HepG2 (cell line): Measurements from ENCODE around the gene ZBTB45. TPM values are rescaled to one million over a fixed set of nuclear protein-coding genes. Genes with fewer than 3 reads are reported as not detected.

Experiments
- ESRRA ChIP-seq: sonication (generic); formaldehyde crosslinking; IDR thresholded peaks from 2 replicates; pipeline ENCODE4 v1.5.1; 2020; ENCODE audit warnings: mild to moderate bottlenecking, low read depth, missing genetic modification reagents
- KDM5B ChIP-seq: sonication (generic); formaldehyde crosslinking; IDR thresholded peaks from 2 replicates; pipeline ENCODE4 v1.4.0; 2020; ENCODE audit warnings: missing genetic modification reagents, mild to moderate bottlenecking, borderline replicate concordance
- MTA1 ChIP-seq: sonication (generic); formaldehyde crosslinking; IDR thresholded peaks from 2 replicates; pipeline ENCODE4 v1.4.0; 2020; ENCODE audit warnings: missing genetic modification reagents, mild to moderate bottlenecking, borderline replicate concordance
- PHF21A ChIP-seq: sonication (generic); formaldehyde crosslinking; IDR thresholded peaks from 2 replicates; pipeline ENCODE4 v1.5.0; 2020; ENCODE audit warnings: mild to moderate bottlenecking, missing genetic modification reagents
- PHF8 ChIP-seq: sonication (generic); formaldehyde crosslinking; IDR thresholded peaks from 2 replicates; pipeline ENCODE4 v1.5.0; 2020; ENCODE audit warnings: missing genetic modification reagents
- POLR2A ChIP-seq, 2 experiments: IDR thresholded peaks; 2 replicates each; pipeline ENCODE4 v1.6.1; 2011; ENCODE audit warnings: low read depth in 2 of 2, low read length in 2 of 2, mild to moderate bottlenecking in 1 of 2, moderate library complexity in 1 of 2; ENCODE audit not compliant: insufficient read depth in 1 of 2
- RNF2 ChIP-seq: fragments of 450-650 bp; conservative IDR thresholded peaks from 2 replicates; pipeline ENCODE4 v1.6.1; 2016; ENCODE audit warnings: low read depth
- SAP130 ChIP-seq: IDR thresholded peaks from 2 replicates; pipeline ENCODE4 v1.6.1; 2016; ENCODE audit warnings: low read depth
- YY1 ChIP-seq: IDR thresholded peaks from 2 replicates; pipeline ENCODE4 v1.6.1; 2011; ENCODE audit warnings: low read length, low read depth, moderate library complexity, mild to moderate bottlenecking; ENCODE audit not compliant: insufficient read depth, insufficient replicate concordance
- ZIK1 ChIP-seq: sonication (generic); formaldehyde crosslinking; IDR thresholded peaks from 2 replicates; pipeline ENCODE4 v1.5.0; 2020; ENCODE audit warnings: mild to moderate bottlenecking, low read depth, missing genetic modification reagents, borderline replicate concordance
- ZNF333 ChIP-seq: sonication (generic); formaldehyde crosslinking; IDR thresholded peaks from 2 replicates; pipeline ENCODE4 v1.4.0; 2020; ENCODE audit warnings: mild to moderate bottlenecking, missing genetic modification reagents, borderline replicate concordance
- ZNF446 ChIP-seq: sonication (generic); formaldehyde crosslinking; IDR thresholded peaks from 2 replicates; pipeline ENCODE4 v1.5.0; 2020; ENCODE audit warnings: mild to moderate bottlenecking, missing genetic modification reagents
- ZNF549 ChIP-seq: sonication (generic); formaldehyde crosslinking; IDR thresholded peaks from 2 replicates; pipeline ENCODE4 v1.5.0; 2020; ENCODE audit warnings: missing genetic modification reagents
- ZNF563 ChIP-seq: sonication (generic); formaldehyde crosslinking; IDR thresholded peaks from 2 replicates; pipeline ENCODE4 v1.8.0; 2022; ENCODE audit warnings: mild to moderate bottlenecking, moderate library complexity, missing genetic modification reagents
- ZNF598 ChIP-seq: sonication (generic); formaldehyde crosslinking; IDR thresholded peaks from 2 replicates; pipeline ENCODE4 v1.5.1; 2020; ENCODE audit warnings: mild to moderate bottlenecking, missing genetic modification reagents, borderline replicate concordance
- polyA plus RNA-seq, 8 experiments: library from polyadenylated mRNA; depleted of rRNA in 3 of 8; stranded (reverse) in 7 of 8; unstranded in 1 of 8; fragments of >200 nt; fragmentation: Illumina TruSeq in 4 of 8; extraction: Trizol in 4 of 8; gene quantifications; 2 replicates each; pipeline versions ENCODE4 v1.2.1 to v1.2.3, GENCODE V29; 2011 to 2016; ENCODE audit warnings: low read depth in 4 of 8, missing spikeins in 1 of 8, mixed read lengths in 1 of 8; ENCODE audit not compliant: insufficient read depth in 1 of 8
- total RNA-seq, 5 experiments: library from RNA; depleted of rRNA; stranded (reverse); fragments of >200 nt; fragmentation: Illumina TruSeq; extraction: Trizol; gene quantifications; 2 replicates each; pipeline ENCODE4 v1.2.3, GENCODE V29; 2016; ENCODE audit warnings: low read depth in 1 of 5
- TF ChIP-seq, protein P1 (sequence below): IDR thresholded peaks from 2 replicates; pipeline ENCODE4 v1.6.1; 2016; ENCODE audit warnings: low read depth, control low read depth
- TF ChIP-seq, protein P2 (sequence below): IDR thresholded peaks from 2 replicates; pipeline ENCODE4 v1.6.1; 2016; ENCODE audit warnings: missing compliant biosample characterization, missing genetic modification reagents, borderline replicate concordance
- TF ChIP-seq, protein P3 (sequence below): IDR thresholded peaks from 2 replicates; pipeline ENCODE4 v1.6.1; 2012; ENCODE audit warnings: inconsistent platforms
- TF ChIP-seq, protein P4 (sequence below): sonication (generic); formaldehyde crosslinking; IDR thresholded peaks from 2 replicates; pipeline ENCODE4 v1.5.0; 2020; ENCODE audit warnings: mild to moderate bottlenecking, missing genetic modification reagents, borderline replicate concordance

The ZBTB45 gene
- total and polyA plus RNA-seq, 2 of the 13 experiments (the other 11 are each of a cell fraction or from before 2014, with no cell fraction given) = 3.0 to 3.7 TPM

DNA sequence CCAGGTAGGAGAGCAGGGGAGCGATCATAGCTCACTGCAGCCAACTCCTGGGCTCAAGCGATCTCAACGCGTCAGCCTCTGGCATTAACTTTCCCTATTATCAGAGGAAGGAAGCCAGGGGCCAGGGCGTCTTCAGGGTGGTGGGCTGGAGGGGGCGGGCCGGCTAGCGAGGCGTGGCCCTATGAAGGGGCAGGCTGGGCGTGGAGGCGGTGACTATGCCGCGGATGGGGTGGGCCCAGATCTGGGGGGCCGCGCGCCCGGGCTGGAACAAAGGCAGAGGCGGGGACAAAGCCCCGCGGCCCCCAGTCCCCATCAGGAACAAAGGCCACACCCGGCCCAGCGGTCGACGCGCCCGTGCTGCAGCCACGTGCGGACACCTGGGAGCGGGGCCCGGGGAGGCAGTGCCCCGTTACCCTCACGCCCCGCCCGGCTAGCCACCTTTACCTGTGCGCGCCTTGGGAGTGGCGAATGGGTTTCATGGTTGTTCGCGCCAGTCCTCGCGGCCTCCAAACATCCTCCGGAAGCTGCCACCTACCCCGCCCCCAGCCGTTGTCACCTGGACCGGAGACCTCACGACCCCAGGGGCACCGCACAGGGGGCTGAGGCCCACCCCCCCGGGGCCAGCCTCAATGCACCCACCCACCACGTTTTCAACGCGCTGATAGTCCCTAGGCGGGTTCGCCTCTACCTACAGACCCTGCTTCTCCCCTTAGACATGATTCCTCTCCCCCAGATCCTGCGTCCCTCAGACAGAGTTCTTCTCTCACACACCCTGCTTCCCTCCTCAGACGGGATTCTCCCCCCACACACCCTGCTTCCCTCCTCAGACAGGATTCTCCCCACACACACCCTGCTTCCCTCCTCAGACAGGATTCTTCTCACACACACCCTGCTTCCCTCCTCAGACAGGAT lies 18.9 kb upstream of the ZBTB45 start (continued):
- 0 out of 2 replicates have a peak, but pooled peaks have one; percentile 18 for TF ChIP-seq ZNF563 (CRISPR knock-in tag)
- peak; percentile 43; the same call in 1 of the 2 replicates for TF ChIP-seq ZNF446 (CRISPR knock-in tag)
- 0 out of 2 replicates have a peak, but pooled peaks have one; percentile 25 for TF ChIP-seq MTA1 (CRISPR knock-in tag)
- no peak for TF ChIP-seq ZNF549 (CRISPR knock-in tag)
- TF ChIP-seq POLR2A (IDR thresholded peaks at IDR 0.05; ENCODE audit: insufficient read depth in 1 of 2, low read depth in 2 of 2, low read length in 2 of 2) = peak in 1 of 2 experiments; percentile 24; a peak in 1 of 4 replicates
- peak; percentile 19 for TF ChIP-seq YY1
- TF ChIP-seq RNF2 = 0 out of 2 replicates have a peak, but pooled peaks have one; percentile 40
- peak; percentile 44; the same call in 1 of the 2 replicates for TF ChIP-seq ZNF333 (CRISPR knock-in tag)
- no peak for TF ChIP-seq PHF21A (CRISPR knock-in tag)
- TF ChIP-seq, protein P1, sequence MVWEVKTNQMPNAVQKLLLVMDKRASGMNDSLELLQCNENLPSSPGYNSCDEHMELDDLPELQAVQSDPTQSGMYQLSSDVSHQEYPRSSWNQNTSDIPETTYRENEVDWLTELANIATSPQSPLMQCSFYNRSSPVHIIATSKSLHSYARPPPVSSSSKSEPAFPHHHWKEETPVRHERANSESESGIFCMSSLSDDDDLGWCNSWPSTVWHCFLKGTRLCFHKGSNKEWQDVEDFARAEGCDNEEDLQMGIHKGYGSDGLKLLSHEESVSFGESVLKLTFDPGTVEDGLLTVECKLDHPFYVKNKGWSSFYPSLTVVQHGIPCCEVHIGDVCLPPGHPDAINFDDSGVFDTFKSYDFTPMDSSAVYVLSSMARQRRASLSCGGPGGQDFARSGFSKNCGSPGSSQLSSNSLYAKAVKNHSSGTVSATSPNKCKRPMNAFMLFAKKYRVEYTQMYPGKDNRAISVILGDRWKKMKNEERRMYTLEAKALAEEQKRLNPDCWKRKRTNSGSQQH = 0 out of 2 replicates have a peak, but pooled peaks have one; percentile 31
- no peak for TF ChIP-seq ZNF598 (CRISPR knock-in tag)
- 0 out of 2 replicates have a peak, but pooled peaks have one; percentile 48 for TF ChIP-seq ZIK1 (CRISPR knock-in tag)
- TF ChIP-seq PHF8 (CRISPR knock-in tag) = peak; percentile 23; the same call in 1 of the 2 replicates
- peak; percentile 10; the same call in 1 of the 2 replicates for TF ChIP-seq SAP130 (CRISPR knock-in tag)
- TF ChIP-seq, protein P2, sequence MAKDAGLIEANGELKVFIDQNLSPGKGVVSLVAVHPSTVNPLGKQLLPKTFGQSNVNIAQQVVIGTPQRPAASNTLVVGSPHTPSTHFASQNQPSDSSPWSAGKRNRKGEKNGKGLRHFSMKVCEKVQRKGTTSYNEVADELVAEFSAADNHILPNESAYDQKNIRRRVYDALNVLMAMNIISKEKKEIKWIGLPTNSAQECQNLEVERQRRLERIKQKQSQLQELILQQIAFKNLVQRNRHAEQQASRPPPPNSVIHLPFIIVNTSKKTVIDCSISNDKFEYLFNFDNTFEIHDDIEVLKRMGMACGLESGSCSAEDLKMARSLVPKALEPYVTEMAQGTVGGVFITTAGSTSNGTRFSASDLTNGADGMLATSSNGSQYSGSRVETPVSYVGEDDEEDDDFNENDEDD (CRISPR knock-in tag) = peak; percentile 32; the same call in 1 of the 2 replicates
- TF ChIP-seq, protein P3, sequence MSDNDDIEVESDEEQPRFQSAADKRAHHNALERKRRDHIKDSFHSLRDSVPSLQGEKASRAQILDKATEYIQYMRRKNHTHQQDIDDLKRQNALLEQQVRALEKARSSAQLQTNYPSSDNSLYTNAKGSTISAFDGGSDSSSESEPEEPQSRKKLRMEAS = peak; percentile 75
- peak; percentile 28; the same call in 1 of the 2 replicates for TF ChIP-seq KDM5B
- peak; percentile 49; the same call in 1 of the 2 replicates for TF ChIP-seq ESRRA (CRISPR knock-in tag)
- TF ChIP-seq, protein P4, sequence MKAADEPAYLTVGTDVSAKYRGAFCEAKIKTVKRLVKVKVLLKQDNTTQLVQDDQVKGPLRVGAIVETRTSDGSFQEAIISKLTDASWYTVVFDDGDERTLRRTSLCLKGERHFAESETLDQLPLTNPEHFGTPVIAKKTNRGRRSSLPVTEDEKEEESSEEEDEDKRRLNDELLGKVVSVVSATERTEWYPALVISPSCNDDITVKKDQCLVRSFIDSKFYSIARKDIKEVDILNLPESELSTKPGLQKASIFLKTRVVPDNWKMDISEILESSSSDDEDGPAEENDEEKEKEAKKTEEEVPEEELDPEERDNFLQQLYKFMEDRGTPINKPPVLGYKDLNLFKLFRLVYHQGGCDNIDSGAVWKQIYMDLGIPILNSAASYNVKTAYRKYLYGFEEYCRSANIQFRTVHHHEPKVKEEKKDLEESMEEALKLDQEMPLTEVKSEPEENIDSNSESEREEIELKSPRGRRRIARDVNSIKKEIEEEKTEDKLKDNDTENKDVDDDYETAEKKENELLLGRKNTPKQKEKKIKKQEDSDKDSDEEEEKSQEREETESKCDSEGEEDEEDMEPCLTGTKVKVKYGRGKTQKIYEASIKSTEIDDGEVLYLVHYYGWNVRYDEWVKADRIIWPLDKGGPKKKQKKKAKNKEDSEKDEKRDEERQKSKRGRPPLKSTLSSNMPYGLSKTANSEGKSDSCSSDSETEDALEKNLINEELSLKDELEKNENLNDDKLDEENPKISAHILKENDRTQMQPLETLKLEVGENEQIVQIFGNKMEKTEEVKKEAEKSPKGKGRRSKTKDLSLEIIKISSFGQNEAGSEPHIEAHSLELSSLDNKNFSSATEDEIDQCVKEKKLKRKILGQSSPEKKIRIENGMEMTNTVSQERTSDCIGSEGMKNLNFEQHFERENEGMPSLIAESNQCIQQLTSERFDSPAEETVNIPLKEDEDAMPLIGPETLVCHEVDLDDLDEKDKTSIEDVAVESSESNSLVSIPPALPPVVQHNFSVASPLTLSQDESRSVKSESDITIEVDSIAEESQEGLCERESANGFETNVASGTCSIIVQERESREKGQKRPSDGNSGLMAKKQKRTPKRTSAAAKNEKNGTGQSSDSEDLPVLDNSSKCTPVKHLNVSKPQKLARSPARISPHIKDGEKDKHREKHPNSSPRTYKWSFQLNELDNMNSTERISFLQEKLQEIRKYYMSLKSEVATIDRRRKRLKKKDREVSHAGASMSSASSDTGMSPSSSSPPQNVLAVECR = peak; percentile 52; the same call in 1 of the 2 replicates
